ENCODE results near the gene MORC3.
"Not testable (repeated sequence)": the region's sequence is repeated elsewhere in the genome, so short reads cannot be mapped to it uniquely, and the experiment has no call there.

Gene MORC3

DNA sequence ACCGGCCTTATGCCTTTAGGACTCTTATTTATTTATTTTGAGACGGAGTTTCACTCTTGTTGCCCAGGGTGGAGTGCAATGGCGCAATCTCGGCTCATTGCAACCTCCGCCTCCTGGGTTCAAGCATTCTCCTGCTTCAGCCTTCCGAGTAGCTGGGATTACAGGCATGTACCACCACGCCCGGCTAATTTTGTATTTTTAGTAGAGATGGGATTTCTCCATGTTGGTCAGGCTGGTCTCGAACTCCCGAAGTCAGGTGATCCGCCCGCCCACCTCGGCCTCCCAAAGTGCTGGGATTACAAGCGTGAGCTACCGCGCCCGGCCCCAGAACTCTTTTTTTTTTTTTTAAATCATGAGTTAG is 611 bp upstream of the MORC3 start:
- H3K9me3 Mint-ChIP-seq = not testable (repeated sequence)

DNA sequence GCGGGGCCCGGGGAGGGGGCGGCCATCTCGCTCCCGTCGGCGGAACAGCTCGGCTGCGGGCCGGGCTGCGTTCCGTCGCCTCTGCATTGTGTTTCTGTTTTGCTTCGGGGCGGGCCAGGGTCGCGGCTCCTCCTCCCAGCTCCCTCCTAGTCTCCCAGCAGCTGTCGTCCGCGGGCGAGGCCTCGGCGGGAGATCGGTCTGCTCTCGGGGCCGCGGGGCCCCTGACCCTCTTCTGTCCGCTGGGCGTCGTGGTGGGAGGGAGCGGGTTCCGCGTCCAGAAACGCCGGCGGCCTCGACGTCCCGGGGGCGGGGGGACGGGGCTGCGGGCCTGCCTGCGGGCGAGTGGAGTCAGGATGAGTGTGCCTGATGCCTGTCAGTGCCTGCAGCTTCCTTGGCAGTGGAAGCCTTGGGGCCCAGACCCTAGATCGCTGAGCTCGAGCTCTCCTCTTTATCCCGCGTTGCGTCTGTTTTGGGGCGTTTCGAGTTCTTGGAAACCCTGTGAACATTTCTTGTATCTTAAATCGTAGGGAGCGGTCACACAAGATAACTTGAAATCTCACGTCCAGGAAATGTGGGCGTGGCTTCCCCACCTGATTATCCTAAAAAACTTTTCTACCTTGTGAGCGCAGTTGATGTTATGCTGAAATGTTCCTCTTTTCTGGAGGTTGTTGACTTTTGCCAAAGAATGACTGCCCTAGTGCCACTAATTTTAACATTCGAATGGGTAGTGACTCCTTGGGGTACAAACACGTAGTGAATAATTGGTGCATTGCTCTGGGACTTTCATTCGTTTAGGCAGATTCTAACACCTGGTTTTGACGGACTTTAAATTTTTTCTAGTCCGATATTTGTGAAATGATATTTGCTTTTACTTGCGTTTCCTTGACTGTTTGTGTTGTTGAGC is 676 bp downstream of the MORC3 start:
- peak overlapping the region; percentile 90 for H3K4me3 Mint-ChIP-seq
- peak overlapping the region; percentile 94 for H3K27ac Mint-ChIP-seq
- H3K4me1 Mint-ChIP-seq = peaks cover 46% of the 10 kb centered on the region
- H3K9me3 Mint-ChIP-seq = no peaks in the 10 kb centered on the region
- peaks cover 7% of the 10 kb centered on the region for H3K36me3 Mint-ChIP-seq
- H3K27me3 Mint-ChIP-seq = no peaks in the 10 kb centered on the region

More for the DNA sequence above, 611 bp upstream of the MORC3 start:
- peaks cover 34% of the 10 kb centered on the region for H3K4me1 Mint-ChIP-seq
- peak overlapping the region; percentile 96 for H3K4me3 Mint-ChIP-seq
- not testable (repeated sequence) for H3K27me3 Mint-ChIP-seq, H3K36me3 Mint-ChIP-seq
- peak overlapping the region; percentile 99 for H3K27ac Mint-ChIP-seq

DNA sequence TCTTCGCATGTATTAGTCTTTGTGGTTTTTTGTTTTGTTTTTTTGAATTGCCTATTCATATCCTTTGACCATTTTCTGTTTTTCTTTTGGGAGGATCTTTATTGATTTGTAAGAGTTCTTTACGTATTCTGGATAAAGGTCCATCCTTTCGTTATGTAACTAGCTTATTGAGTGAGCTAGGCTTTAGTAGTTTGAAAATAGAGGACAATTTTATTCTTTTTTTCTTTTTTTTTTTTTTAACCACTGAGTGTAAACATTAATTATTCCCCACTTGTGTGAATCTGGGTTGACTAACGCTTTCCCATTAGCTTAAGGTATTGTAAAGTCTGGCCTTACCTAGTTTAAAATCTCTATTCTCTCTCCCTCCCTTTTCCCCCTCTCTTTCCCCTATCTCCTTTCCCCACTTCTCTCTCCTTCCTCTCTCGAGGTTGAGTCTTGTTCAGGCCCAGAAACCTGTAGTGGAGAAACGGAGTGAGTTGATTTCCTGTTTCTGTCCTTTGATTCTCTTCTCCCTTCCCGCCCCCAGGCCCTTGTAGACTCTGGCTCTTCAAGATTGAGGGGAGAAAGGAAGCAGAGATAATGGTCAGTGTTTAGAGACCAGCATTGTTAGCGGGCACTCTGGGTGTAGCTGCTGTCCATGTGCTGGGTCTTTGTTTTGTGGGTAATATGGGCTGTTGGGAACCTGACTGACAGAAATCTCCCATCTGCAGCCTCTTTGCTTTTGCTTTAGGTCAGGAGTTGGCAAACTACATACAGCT is 1.5 kb downstream of the MORC3 start:
- Mint-ChIP-seq H3K27ac (peak overlapping the region; percentile 94), H3K27me3 (no peaks in the 10 kb centered on the region), H3K36me3 (peaks cover 4% of the 10 kb centered on the region), H3K4me1 (peaks cover 49% of the 10 kb centered on the region), H3K4me3 (peak overlapping the region; percentile 90), H3K9me3 (no peaks in the 10 kb centered on the region)

- peak overlapping the region; percentile 94 for H3K27ac Mint-ChIP-seq
- H3K36me3 Mint-ChIP-seq = peaks cover 4% of the 10 kb centered on the region
- no peaks in the 10 kb centered on the region for H3K9me3 Mint-ChIP-seq
- H3K27me3 Mint-ChIP-seq = no peaks in the 10 kb centered on the region
- peaks cover 50% of the 10 kb centered on the region for H3K4me1 Mint-ChIP-seq
- H3K4me3 Mint-ChIP-seq = peak overlapping the region; percentile 90
Measured at GRCh38 chr21:36322083-36322424, 2.1 kb downstream of the MORC3 start.

- H3K4me3 Mint-ChIP-seq = peak overlapping the region; percentile 53
- no peaks in the 10 kb centered on the region for H3K27me3 Mint-ChIP-seq
- peaks cover 4% of the 10 kb centered on the region for H3K36me3 Mint-ChIP-seq
- peaks cover 55% of the 10 kb centered on the region for H3K4me1 Mint-ChIP-seq
- H3K9me3 Mint-ChIP-seq = no peaks in the 10 kb centered on the region
- peak overlapping the region; percentile 75 for H3K27ac Mint-ChIP-seq
Measured at GRCh38 chr21:36323032-36323431, 3.0 kb downstream of the MORC3 start.

DNA sequence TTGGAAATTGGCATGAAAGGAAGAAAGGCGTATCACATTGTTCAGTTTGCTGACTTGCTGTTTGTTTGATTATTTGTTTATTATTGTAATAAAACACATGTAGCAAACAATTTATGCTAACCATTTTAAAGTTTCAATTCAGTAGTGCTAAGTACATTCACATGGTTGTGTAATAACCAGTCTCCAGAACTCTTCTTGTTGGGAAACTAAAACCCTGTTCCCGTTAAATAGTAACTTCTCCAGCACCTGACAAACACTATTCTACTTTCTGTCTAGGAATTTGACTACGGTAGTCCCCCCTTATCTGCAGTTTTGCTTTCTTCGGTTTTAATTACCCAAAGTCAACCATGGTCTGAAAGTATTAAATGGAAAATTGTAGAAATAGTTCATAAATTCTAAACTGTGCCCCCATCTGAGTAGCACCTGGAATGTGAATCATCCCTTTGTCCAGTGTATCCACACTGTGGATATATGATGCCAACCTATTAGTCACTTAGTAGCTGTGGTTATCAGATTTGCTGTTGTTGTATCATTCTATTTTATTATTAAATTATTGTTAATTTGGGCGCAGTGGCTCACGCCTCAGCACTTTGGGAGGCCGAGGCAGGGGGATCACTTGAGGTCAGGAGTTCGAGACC is 5.5 kb downstream of the MORC3 start:
- Mint-ChIP-seq H3K36me3 (peaks cover 4% of the 10 kb centered on the region), H3K27me3 (no peaks in the 10 kb centered on the region), H3K27ac (no peak overlapping the region), H3K4me3 (no peak overlapping the region), H3K4me1 (peaks cover 73% of the 10 kb centered on the region), H3K9me3 (no peaks in the 10 kb centered on the region)

GRCh38 chr21:36330904-36331303 is 10.9 kb downstream of the MORC3 start:
- no peak overlapping the region for H3K4me3 Mint-ChIP-seq
- no peaks in the 10 kb centered on the region for H3K27me3 Mint-ChIP-seq
- H3K4me1 Mint-ChIP-seq = peaks cover 65% of the 10 kb centered on the region
- no peaks in the 10 kb centered on the region for H3K9me3 Mint-ChIP-seq
- H3K36me3 Mint-ChIP-seq = peaks cover 3% of the 10 kb centered on the region
- H3K27ac Mint-ChIP-seq = peak overlapping the region; percentile 88

- no peaks in the 10 kb centered on the region for H3K9me3 Mint-ChIP-seq
- H3K27ac Mint-ChIP-seq = peak overlapping the region; percentile 83
- H3K36me3 Mint-ChIP-seq = peaks cover 8% of the 10 kb centered on the region
- peaks cover 35% of the 10 kb centered on the region for H3K4me1 Mint-ChIP-seq
- H3K27me3 Mint-ChIP-seq = no peaks in the 10 kb centered on the region
- no peak overlapping the region for H3K4me3 Mint-ChIP-seq
Measured at GRCh38 chr21:36337099-36337509, 17.1 kb downstream of the MORC3 start.

GRCh38 chr21:36338975-36339374 is 19.0 kb downstream of the MORC3 start:
- no peak overlapping the region for H3K27ac Mint-ChIP-seq
- H3K4me3 Mint-ChIP-seq = no peak overlapping the region
- H3K9me3 Mint-ChIP-seq = no peaks in the 10 kb centered on the region
- no peaks in the 10 kb centered on the region for H3K27me3 Mint-ChIP-seq
- H3K36me3 Mint-ChIP-seq = peaks cover 8% of the 10 kb centered on the region
- peaks cover 26% of the 10 kb centered on the region for H3K4me1 Mint-ChIP-seq

DNA sequence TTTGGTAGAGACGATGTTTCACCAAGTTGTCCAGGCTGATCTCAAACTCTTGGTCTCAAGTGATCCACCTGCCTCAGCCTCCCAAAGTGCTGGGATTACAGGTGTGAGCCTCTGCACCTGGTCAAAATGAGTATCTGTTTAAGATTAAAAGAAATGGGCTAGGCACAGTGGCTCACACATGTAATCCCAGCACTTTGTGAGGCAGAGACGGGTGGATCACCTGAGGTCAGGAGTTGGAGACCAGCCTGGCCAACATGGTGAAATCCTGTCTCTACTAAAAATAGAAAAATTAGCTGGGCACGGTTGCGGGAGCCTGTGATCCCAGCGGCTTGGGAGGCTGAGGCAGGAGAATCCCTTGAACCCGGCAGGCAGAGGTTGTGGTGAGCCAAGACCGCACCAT is 22.6 kb downstream of the MORC3 start:
- not testable (repeated sequence) for H3K9me3 Mint-ChIP-seq, H3K27ac Mint-ChIP-seq, H3K27me3 Mint-ChIP-seq, H3K4me1 Mint-ChIP-seq, H3K36me3 Mint-ChIP-seq, H3K4me3 Mint-ChIP-seq

DNA sequence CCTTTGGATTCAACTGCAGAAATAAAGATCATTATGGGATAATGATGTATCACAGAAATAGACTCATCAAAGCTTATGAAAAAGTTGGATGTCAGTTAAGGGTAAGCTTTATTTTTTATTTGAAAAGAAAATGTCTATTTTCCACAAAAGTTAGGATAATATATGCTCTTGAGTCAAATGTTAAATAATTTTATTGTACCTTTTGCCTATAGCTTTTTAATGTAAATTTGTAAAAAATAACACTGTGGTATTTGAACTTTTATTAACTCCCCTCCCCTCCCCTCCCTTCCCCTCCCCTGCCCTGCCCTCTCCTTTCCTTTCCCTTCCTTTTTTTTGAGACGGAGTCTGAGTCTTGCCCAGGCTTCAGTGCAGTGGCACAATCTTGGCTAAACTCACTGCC is 24.9 kb downstream of the MORC3 start:
- H3K36me3 Mint-ChIP-seq = peaks cover 8% of the 10 kb centered on the region
- no peak overlapping the region for H3K27ac Mint-ChIP-seq
- no peak overlapping the region for H3K4me3 Mint-ChIP-seq
- H3K4me1 Mint-ChIP-seq = peaks cover 8% of the 10 kb centered on the region
- H3K9me3 Mint-ChIP-seq = no peaks in the 10 kb centered on the region
- H3K27me3 Mint-ChIP-seq = no peaks in the 10 kb centered on the region

DNA sequence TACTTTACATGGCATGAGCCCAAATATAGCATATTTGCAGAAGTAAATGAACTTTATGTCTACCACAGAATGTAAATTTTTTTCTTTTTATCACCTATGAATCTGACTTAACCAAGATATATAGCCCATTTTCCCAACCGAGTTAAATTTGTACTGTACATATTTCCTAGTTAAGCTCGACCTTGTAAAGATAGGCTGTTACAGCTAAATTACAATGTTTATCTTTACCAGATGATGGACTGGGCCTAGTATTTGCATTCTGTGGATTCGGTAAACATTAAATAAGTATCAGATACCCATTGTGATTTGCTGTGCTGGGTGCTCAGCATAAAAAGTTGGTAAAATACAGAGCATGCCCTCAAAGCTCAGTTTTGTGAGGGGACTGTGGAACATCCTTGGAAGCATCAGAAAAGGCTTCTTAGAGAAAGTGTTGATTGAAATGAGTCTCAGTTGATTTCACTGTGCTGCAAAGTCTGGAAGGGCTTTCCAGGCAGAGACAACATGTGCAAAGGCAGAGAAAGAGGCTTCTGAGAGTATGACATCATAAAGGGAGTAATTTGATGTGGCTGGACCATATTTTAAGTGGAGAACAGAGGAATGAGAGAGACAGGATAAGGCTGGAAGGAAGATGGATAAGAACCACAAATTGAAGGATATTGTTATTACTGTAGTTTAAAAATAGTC is 27.4 kb downstream of the MORC3 start:
- H3K4me1 Mint-ChIP-seq = peaks cover 16% of the 10 kb centered on the region
- H3K36me3 Mint-ChIP-seq = peaks cover 12% of the 10 kb centered on the region
- H3K27ac Mint-ChIP-seq = peak overlapping the region; percentile 5
- H3K4me3 Mint-ChIP-seq = no peak overlapping the region
- H3K27me3 Mint-ChIP-seq = no peaks in the 10 kb centered on the region
- no peaks in the 10 kb centered on the region for H3K9me3 Mint-ChIP-seq

GRCh38 chr21:36347962-36348328 is 27.9 kb downstream of the MORC3 start:
- no peaks in the 10 kb centered on the region for H3K9me3 Mint-ChIP-seq
- H3K27me3 Mint-ChIP-seq = no peaks in the 10 kb centered on the region
- H3K27ac Mint-ChIP-seq = peak overlapping the region; percentile 15
- H3K36me3 Mint-ChIP-seq = peaks cover 12% of the 10 kb centered on the region
- no peak overlapping the region for H3K4me3 Mint-ChIP-seq
- peaks cover 16% of the 10 kb centered on the region for H3K4me1 Mint-ChIP-seq

- Mint-ChIP-seq H3K4me3 (no peak overlapping the region), H3K27me3 (no peaks in the 10 kb centered on the region), H3K4me1 (peaks cover 16% of the 10 kb centered on the region), H3K9me3 (no peaks in the 10 kb centered on the region), H3K36me3 (peaks cover 12% of the 10 kb centered on the region), H3K27ac (no peak overlapping the region)
Measured at GRCh38 chr21:36349315-36349714, 29.3 kb downstream of the MORC3 start.

- Mint-ChIP-seq H3K9me3 (no peaks in the 10 kb centered on the region), H3K27me3 (no peaks in the 10 kb centered on the region), H3K36me3 (peaks cover 16% of the 10 kb centered on the region), H3K4me1 (peaks cover 24% of the 10 kb centered on the region), H3K4me3 (no peak overlapping the region), H3K27ac (no peak overlapping the region)
Measured at GRCh38 chr21:36350282-36350910, 30.4 kb downstream of the MORC3 start.

Data from activated naive CD4-positive, alpha-beta T cell treated with anti-CD3 and anti-CD28 coated beads, Interleukin-2, amount 50 U/mL, for 24 hours (primary cell).